Body of pancreas (tissue), 4 donors: ENCODE measurements around the gene DNMT3A. TPM values are rescaled to one million over a fixed set of nuclear protein-coding genes. Genes with fewer than 3 reads are reported as not detected.
"Not testable (repeated sequence)": the region's sequence is repeated elsewhere in the genome, so short reads cannot be mapped to it uniquely, and the experiment has no call there.

Source experiments
- ATAC-seq: fragments of 150-250 bp; one replicate; pipeline ENCODE4 v1.9.1; 2016
- DNase-seq, 4 donors: peaks; one replicate each; pipeline ENCODE4 v3.0.0-alpha.2; 2019
- H3K27ac ChIP-seq, 4 donors: fragments of 200-600 bp; sonication (generic); 1 replicate in 3 of 4; 2 replicates in 1 of 4; pipeline versions ENCODE4 v1.5.1 to v1.6.1; 2016 to 2019; ENCODE audit warnings: mild to moderate bottlenecking in 1 of 4, mixed read lengths in 1 of 4, moderate library complexity in 1 of 4
- H3K27me3 ChIP-seq, 2 donors: fragments of 200-600 bp; sonication (generic); one replicate each; pipeline ENCODE4 v1.6.0; 2016; ENCODE audit warnings: mild to moderate bottlenecking in 1 of 2
- H3K36me3 ChIP-seq, 2 donors: fragments of 200-600 bp; sonication (generic); replicated peaks in 1 of 2; 2 replicates each; pipeline ENCODE4 v1.5.1; 2016; ENCODE audit warnings: low read depth in 2 of 2; ENCODE audit not compliant: insufficient read depth in 1 of 2
- H3K4me1 ChIP-seq: fragments of 200-600 bp; sonication (generic); one replicate; pipeline ENCODE4 v1.6.0; 2016
- H3K4me3 ChIP-seq, 2 donors: fragments of 200-600 bp; sonication (generic); 1 replicate in 1 of 2; 2 replicates in 1 of 2; pipeline ENCODE4 v1.5.1; 2016 to 2019
- H3K9me3 ChIP-seq, 3 donors: fragments of 200-600 bp; sonication (generic); 1 replicate in 2 of 3; 2 replicates in 1 of 3; pipeline ENCODE4 v1.5.1; 2016
- POLR2A ChIP-seq, 3 donors: fragments of 450-650 bp; IDR thresholded peaks; one replicate each; pipeline ENCODE4 v1.6.1; 2016; ENCODE audit warnings: antibody characterized with exemption in 3 of 3, mild to moderate bottlenecking in 2 of 3
- WGBS, 2 donors: methylation state at CpG; one replicate each; pipeline ENCODE4 v1.1.5; 2017; 5-methylcytosine and 5-hydroxymethylcytosine counted together
- intact Hi-C: fragments of 100-400 bp; cut with DNase I; formaldehyde crosslinking; loops from one replicate; pipeline ENCODE4 v1.15.1; 2023
- total RNA-seq, 2 donors: library from RNA; depleted of rRNA; stranded (reverse); fragments of >200 nt; gene quantifications; one replicate each; pipeline ENCODE4 v1.1.0, GENCODE V29; 2016
- TF ChIP-seq, protein P1 (sequence below), 7 experiments: fragments of 450-650 bp in 4 of 7; fragments of 200-600 bp in 3 of 7; sonication (generic) in 3 of 7; IDR thresholded peaks; one replicate each; pipeline ENCODE4 v1.5.1; 2016 to 2019; ENCODE audit warnings: antibody characterized with exemption in 7 of 7

DNMT3A gene
- total RNA-seq, 2 donors from 2014 or later: 18.7 to 27.4 TPM

DNA sequence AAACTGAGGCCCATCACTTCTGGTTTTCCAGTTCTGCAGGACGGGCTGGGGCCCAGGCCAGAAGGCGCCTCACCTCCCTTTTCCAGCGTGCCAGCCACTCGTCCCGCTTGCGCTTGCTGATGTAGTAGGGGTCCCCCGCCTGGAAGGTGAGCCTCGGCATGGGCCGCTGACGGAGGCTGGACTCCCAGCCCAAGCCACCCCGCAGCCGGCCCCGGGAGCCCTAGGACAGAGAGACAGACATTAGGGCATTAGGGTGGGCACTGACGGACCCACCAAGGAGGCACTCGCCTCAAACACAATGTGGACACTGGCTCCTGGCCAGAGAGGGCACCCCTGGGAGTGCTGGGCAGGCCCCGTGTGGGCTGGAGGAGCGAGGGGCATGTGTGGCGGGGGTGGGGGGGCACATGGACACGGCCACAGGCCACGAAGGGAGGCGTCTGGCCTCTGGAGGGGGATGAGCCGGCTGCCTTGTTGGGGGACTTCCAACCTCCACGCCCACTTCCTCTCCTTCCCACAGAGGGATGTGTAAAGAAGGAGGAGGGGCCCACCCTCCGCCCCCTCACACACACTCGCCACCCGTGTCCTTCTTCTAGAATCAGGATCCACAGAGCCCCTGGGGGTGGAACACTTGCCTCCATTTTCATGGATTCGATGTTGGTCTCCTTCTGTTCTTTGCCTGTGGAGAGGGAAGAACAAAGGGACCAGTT, 66.7 kb downstream of the DNMT3A start:
- H3K27me3 ChIP-seq: no peaks in the 10 kb centered on the region
- H3K36me3 ChIP-seq: no peaks in the 10 kb centered on the region
- intact Hi-C loops: no loop called here
- H3K9me3 ChIP-seq: no peaks in the 10 kb centered on the region
- peak in 2 of 4 donors; percentile 20 to 33 for DNase-seq
- peak overlapping the region in 1 of 4 donors; percentile 13 for H3K27ac ChIP-seq
- no peak for ATAC-seq
- no peak overlapping the region for H3K4me3 ChIP-seq
- peaks cover 13% of the 10 kb centered on the region for H3K4me1 ChIP-seq
- WGBS, 2 donors: 83 to 87% methylated on average over 22 to 23 of the region's 27 CpGs
- no peak for TF ChIP-seq POLR2A (IDR thresholded peaks at IDR 0.05)

DNA sequence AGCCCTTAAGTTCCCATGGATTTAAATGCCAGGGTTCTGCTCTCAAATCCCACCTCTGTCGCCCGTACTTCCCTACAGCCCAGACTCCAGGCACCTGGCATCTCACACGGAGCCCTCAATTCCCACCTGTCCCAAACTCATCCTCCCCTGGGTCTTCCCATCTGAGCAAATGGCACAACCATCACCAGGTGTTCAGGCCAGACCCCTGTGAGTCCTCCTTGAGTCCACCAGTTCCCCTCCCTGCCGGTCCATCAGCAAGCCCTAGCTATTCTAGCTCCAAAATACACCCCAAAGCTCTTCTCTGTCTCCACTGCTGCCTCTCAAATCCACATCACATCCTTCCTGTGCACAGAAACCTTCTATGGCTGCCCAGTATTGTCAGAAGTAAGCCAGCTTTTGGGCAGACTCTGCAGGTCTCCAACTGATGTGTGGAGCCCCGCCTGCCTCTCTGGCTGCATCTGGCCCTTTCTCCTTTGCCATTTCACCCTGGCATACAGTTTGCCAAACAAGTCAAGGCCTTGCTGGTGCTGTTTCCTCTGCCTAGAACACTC, 67.7 kb downstream of the DNMT3A start:
- no peaks in the 10 kb centered on the region for H3K27me3 ChIP-seq
- no peak for DNase-seq
- intact Hi-C loops: no loop called here
- H3K36me3 ChIP-seq: peaks cover 0 to 2% of the 10 kb centered on the region in 2 donors
- H3K4me3 ChIP-seq: no peak overlapping the region
- H3K27ac ChIP-seq: peak overlapping the region in 2 of 4 donors; percentile 1 to 63
- ATAC-seq: no peak
- H3K4me1 ChIP-seq: peaks cover 8% of the 10 kb centered on the region
- TF ChIP-seq, protein P1, sequence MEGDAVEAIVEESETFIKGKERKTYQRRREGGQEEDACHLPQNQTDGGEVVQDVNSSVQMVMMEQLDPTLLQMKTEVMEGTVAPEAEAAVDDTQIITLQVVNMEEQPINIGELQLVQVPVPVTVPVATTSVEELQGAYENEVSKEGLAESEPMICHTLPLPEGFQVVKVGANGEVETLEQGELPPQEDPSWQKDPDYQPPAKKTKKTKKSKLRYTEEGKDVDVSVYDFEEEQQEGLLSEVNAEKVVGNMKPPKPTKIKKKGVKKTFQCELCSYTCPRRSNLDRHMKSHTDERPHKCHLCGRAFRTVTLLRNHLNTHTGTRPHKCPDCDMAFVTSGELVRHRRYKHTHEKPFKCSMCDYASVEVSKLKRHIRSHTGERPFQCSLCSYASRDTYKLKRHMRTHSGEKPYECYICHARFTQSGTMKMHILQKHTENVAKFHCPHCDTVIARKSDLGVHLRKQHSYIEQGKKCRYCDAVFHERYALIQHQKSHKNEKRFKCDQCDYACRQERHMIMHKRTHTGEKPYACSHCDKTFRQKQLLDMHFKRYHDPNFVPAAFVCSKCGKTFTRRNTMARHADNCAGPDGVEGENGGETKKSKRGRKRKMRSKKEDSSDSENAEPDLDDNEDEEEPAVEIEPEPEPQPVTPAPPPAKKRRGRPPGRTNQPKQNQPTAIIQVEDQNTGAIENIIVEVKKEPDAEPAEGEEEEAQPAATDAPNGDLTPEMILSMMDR (IDR thresholded peaks at IDR 0.05): no peak
- TF ChIP-seq POLR2A (IDR thresholded peaks at IDR 0.05): no peak
- 83 to 88% methylated on average over 5 of the region's 5 CpGs for WGBS, 2 donors
- no peaks in the 10 kb centered on the region for H3K9me3 ChIP-seq

DNA sequence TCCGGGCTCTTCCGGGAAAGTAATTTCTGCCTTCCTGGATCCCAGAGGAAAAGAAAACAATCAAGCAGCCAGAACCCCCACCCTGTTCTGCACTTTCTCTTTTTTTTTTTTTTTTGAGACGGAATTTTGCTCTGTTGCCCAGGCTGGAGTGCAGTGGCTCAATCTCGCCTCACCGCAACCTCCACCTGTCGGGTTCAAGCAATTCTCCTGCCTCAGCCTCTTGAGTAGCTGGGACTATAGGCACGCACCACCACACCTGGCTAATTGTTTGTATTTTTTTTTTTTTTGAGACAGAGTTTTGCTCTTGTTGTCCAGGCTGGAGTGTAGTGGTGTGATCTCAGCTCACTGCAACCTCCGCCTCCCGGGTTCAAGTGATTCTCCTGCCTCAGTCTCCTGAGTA, 69.0 kb downstream of the DNMT3A start:
- H3K4me1 ChIP-seq, H3K27ac ChIP-seq, H3K36me3 ChIP-seq, H3K9me3 ChIP-seq, intact Hi-C loops, H3K27me3 ChIP-seq, ATAC-seq, DNase-seq, H3K4me3 ChIP-seq: not testable (repeated sequence)
- WGBS, 2 donors: 92% methylated on average over 8 to 9 of the region's 9 CpGs

DNA sequence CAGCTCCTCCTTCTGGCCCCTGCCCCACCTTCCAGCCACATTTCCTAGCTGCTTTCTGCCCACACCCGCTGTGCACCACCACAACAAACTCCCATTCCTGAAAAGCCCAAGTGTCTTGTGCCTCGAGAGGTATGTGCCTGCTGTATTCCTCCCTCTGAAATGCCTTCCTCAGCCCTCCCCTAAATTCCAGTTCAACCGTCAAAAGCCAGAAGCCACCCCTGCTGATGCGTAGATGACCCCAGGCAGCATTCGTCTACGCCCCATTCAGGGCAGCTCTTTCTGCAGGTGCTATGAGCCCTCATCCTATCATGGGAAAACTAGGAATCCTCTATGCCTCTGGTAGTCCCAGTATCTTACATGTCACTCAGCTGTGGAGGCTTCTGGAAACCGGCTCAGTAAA, 71.7 kb downstream of the DNMT3A start:
- H3K9me3 ChIP-seq: no peaks in the 10 kb centered on the region
- WGBS, 2 donors: 76 to 89% methylated on average over 7 of the region's 7 CpGs
- H3K27me3 ChIP-seq: no peaks in the 10 kb centered on the region
- no peak for TF ChIP-seq POLR2A (IDR thresholded peaks at IDR 0.05)
- TF ChIP-seq, protein P1 (IDR thresholded peaks at IDR 0.05): no peak
- ATAC-seq (no peak), DNase-seq (no peak)
- intact Hi-C loops: no loop called here
- no peaks in the 10 kb centered on the region for H3K4me1 ChIP-seq
- no peak overlapping the region for H3K27ac ChIP-seq
- H3K4me3 ChIP-seq: no peak overlapping the region
- peaks cover 0 to 4% of the 10 kb centered on the region in 2 donors for H3K36me3 ChIP-seq

DNA sequence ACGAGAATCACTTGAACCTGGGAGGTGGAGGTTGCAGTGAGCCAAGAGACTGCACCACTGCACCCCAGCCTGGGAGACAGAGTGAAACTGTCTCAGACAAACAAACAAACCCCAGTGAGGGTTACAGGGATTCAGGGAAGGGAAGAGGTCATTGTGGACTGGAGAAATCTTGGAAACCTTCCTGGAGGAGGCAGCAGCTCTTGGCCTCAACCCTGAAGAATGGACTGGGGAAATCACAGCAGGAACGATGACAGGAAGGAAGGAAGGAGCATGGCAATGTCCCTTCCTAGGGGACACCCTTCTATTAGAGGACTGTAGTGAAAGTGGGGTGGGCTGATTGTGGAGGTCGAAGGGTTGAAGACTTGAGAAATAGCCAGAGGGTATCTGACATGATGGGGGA, 72.5 kb downstream of the DNMT3A start:
- TF ChIP-seq, protein P1 (IDR thresholded peaks at IDR 0.05): no peak
- TF ChIP-seq POLR2A (IDR thresholded peaks at IDR 0.05): no peak
- 86 to 96% methylated on average over 3 of the region's 3 CpGs for WGBS, 2 donors

More for the DNA sequence above, 72.5 kb downstream of the DNMT3A start:
- Histone ChIP-seq H3K9me3 (no peaks in the 10 kb centered on the region), H3K4me3 (no peak overlapping the region), H3K27me3 (no peaks in the 10 kb centered on the region), H3K27ac (no peak overlapping the region), H3K4me1 (no peaks in the 10 kb centered on the region), H3K36me3 (peaks cover 0 to 4% of the 10 kb centered on the region in 2 donors)
- intact Hi-C loops: no loop called here
- ATAC-seq (no peak), DNase-seq (no peak)
